Measurements from ENCODE around the gene PDGFD.

Gene PDGFD

DNA sequence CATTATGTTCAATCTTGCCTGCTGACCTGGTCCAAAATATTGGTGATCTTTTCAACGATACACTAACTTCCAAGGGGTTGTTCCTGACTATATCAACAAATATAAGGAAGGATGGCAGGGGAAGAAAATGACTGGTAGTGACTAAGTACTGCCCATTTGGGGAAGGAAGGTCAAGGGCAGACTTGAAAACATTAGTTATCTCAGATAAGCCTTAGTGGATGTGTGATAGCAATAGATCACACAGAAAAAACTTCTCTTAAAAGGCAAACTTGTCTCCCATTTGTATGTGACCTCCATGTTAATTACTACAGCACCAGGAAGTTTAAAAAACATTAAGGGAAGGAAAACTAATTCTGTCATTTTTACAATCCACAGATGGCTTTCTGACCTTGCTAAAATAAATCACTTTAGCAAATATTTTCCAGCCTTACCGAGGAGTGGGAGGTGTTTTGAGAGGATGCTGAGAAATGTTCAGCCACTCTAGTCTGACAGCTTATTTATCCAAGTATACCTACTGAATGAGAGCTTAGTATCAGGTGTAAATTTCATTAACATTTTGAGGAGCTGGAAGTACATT, 215.7 kb downstream of the PDGFD start:
- DNase-seq = no peak

DNA sequence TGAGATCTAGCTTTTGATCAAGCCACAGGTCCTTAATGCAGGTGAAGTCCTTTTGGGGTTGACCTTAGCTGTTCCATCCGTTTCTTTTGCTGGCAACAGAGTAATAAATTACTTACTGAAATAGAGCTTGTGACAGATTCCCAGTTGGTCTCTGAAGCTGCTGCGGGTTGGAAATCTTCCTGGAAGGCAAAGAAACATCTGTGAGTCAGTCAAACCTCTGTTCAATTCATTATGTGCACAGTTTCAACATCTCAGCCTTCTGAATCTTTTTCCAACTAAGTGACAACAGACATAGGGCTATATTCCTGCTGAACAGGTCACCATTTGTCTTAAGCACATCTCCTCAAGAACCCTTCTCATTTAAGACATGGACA, 216.4 kb downstream of the PDGFD start:
- no peak for DNase-seq

DNA sequence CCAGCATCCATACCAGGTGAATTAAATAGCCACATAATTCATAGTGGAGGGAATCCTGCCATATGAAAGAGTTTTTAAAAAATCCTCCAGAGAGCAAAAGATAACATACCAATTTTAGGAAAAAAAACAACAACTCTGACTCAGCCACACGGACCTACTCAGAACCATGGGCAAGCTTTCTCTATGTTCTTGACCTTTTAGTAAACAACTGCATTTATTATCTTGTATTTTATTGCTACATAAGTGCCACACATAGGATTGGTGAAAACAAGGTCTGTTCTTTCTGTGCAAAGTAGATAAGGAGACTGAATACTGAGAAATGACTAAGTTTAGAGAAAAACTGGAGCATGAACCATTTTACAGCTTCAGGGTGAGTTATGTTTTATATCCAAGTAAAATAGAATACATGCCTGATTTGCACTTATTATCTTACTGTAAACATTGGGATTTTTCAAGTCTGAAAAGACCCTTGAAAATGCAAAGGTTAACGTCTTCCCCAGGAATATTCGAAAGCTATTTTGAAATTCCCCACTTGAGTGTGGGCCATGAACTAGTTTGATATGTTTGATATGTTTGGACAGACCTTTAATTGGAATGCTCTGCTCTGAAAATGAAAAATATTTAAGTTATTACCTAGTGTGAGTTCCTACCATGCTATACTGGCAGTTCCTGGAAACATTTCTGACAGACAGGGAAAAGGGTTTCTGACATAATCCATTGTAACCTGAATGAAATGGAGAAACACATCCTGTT, 217.0 kb downstream of the PDGFD start:
- no peak for DNase-seq

DNA sequence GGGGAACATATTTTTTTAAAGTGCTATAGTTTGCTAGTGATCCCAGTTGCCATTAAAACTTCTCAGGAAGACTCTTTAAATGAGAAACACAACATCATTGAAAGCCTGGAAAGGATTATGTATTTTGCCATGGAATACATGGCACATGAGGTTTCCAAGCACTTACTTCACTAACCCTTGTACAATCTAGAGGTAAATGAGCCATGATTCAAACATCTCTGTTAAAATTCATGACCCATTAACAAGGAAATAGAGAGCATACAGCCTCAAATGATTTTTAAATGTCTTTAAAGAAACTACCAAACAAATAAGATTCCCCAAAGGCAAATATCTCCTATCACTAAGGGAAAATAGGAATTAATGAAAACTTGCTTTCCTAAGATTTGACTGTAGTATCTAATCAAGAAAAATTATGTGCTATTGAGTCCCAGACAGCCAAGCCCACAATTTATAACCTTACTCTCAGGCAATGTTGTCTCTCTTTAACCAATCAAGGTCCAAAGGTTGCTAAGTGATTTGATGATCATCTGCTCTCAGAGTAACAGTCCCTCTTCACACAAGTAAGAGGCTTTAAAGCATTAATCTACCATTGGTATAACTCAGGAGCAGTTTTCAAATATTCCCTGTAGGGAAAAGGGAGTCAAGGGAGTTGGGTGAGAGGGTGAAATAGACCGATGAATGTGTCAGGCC, 219.6 kb downstream of the PDGFD start:
- no peak for DNase-seq

DNA sequence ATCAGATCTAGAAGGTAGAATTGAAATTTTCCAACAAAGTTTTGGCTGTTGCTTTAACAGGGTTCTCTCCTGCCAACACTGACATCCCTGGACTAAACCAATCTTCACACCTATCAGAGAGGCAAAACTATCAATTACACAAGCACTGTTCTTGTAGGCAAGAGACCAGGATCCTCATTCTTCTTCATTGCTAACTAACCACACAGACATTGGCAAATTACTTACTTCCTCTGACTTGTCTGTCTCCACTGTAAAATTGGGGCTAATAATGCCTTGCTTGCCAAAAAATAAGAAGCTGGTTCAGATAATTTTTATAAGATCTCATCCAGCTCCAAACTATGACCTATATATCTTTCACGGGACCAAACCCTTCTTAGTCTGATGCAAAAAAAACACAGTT, 221.3 kb downstream of the PDGFD start:
- no peak for DNase-seq

DNA sequence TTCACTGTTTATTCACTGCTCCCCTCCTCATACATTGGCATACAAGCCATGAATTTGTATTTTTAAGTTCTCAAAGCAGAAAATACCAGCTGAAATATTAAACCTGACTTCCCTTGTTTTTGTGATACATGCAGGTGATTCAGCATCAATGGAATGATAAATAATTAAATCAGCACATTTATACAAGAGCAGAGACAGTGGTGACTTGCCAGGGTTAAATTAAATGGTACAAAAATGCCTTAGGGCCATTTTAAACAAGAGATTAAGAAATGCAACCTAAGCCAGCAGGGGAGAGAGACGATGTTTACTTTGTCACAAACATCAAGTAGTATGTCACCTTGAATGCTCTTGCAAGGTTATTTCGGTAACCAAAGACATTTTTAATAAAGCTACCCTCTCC, 223.4 kb downstream of the PDGFD start:
- DNase-seq = no peak

DNA sequence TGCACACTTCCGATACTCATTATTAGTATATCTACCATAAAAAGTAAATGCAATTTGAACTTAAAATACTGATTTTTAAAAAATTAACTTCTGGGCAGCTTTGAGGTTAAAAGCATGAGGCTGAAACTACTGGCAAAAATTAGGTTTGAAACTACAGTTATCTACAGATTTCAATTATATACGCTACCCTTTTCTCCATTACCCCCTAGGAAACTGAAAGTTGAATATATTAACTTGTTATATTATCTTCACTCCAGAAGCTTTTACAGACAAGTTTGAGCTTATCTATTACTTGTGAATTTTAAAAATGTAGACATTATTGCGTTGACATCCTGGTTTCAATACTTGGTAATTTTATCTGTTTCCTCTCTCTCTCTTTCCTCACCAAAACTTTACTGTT, 224.3 kb downstream of the PDGFD start:
- DNase-seq = no peak

DNA sequence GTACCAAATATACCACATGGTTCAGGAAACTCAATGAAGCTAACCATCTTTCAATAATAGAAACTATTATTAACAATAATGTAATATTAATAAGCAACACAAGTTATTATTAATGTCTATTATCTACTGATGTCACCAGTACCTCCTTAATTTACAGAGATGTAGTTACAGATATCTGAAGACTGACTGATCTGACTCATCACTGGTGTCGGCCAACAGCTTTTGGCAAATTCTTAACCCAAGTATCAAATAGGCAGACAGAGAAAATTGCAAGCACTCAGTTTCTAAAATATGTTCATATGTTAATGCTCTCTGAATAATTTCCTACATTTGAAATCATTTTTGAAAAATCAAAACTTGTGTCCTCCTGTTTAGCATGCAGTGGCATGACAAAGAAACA, 227.9 kb downstream of the PDGFD start:
- no peak for DNase-seq

DNA sequence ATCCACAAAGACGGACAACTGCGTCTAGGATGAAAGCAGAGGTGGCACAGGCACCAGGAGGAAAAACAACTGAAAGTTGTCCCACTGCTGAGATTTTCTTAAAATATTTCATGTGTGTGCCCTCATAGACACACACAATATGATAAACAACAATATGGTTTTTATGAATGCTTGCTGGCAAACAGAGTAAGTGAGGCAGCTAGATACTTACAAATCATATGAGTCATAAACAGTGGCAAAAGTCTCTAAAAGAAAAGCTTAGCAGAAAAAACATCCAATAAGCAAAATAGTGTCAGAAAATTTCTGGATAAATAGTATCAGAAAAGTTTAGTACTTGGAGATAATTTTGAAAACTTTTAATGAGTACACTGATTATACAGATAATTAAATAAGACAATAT, 228.7 kb downstream of the PDGFD start:
- no peak for DNase-seq

DNA sequence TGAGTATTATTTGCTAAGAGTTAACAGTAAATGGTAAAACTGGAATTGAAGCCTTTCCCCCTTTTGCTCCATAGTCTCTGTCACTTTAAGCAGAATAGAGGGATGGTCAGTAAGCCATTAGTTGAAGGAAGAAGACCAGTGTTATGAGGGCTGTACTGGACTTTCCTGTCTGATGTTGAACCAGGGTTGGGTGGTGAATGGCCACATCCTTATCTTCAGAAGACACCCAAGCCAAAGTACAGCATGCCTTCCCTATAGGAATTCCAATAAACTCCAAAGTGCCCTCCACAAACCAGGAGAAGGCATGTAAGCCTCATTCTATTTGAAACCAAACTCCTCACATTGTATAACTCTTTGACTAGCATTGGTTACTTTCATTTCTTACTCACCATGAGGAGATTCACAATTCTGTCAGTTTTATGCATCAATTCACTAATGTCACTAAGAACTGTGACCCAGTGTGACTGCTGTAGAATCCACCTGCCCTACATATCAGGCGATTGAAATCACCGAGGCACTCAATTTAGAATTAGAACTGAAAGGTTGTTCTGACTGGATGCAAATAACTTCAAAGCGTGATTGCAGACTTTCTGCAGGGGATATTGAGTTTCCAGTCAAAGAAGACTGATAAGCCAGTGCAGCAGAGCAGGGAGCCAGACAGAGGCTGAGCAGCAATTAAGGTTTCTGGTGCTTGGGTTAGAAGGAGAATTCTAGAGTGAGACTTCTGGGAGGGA, 234.6 kb downstream of the PDGFD start:
- no peak for DNase-seq

DNA sequence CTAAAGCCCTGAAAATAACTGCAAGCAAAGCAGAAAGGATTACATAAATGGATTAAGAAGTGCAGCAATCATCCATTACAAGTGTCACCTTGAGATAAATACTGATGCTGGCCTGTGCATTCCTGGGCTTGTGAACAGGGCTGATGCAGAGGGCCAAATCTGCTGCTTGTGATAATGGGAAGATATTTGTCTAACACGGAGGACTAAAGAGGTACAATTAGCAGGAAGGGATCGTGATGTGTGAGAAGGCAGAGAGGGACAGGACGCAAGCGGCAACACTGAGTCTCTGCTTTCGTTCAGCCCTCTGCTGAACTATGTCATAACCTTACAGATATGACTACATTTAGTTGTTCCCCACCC, 235.2 kb downstream of the PDGFD start:
- DNase-seq = no peak

DNA sequence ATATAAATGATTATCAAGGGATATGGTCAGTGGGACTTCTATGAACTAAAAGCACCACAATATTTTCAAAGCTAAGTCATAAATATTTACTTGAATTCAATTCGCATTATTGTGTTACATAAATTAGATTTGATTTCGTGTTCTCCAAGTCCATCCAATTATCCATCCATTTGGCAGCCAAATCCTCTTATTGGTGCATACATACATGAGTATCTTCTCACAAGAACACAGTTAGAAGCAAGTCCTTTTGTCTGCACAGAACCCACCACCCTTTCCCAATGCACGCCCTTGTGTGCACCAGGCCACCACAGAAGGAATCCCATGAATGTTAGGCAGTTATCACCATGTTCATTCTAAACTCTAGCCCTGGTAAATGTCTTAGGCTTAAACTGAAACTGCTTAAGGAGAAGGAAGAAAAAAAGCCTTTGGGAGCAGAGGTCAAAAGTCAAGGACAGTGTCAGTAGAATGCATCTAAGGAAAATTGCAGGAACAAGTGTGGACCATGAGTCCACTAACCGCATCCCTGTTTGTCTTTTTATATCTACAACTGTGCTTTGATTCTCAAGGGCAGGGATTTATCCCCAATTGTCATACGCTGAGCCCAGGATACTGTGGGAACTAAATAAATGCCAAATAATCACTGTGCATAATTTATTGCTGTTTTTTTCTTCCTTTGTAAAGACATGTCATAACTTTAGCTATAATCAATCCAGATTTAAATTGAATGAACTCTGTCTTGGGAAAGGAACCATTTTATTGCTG, 235.7 kb downstream of the PDGFD start:
- no peak for DNase-seq

DNA sequence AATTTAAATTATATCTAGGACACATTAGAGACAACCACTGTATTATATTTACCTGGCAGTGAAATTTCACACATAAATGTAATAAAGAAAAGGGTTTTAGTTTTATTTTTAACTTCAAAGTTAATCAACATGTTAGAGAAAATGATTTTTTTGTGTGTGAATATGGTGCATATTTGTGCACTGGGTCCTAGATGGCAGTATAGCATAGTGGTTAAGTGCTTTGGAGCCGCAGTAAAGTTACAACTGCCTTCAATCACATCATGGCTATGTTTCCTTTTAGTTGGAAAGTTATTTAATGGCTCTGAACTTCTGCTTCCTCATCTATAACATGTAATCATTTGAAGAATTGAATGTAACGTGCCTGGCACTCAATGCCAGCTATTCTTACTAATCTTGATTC, 236.4 kb downstream of the PDGFD start:
- no peak for DNase-seq

DNA sequence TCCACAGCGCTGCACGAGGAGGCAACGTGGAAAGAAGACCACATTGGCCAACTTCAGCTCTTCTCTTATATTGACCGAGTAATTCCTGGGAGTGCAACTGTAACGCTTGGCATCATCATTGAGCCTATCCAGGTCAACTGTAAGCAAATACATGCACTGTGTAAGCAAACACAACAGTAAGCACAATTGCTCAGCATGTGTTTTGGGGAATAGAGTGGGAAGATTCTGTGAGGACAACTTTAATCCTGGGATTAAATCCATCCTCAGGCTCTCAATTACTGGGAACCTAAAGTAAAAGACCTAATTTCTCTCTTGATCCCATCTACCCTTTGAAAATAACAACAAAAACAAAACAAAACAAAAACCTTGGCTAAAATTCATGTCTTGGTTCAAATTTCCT, 237.0 kb downstream of the PDGFD start:
- DNase-seq = no peak

DNA sequence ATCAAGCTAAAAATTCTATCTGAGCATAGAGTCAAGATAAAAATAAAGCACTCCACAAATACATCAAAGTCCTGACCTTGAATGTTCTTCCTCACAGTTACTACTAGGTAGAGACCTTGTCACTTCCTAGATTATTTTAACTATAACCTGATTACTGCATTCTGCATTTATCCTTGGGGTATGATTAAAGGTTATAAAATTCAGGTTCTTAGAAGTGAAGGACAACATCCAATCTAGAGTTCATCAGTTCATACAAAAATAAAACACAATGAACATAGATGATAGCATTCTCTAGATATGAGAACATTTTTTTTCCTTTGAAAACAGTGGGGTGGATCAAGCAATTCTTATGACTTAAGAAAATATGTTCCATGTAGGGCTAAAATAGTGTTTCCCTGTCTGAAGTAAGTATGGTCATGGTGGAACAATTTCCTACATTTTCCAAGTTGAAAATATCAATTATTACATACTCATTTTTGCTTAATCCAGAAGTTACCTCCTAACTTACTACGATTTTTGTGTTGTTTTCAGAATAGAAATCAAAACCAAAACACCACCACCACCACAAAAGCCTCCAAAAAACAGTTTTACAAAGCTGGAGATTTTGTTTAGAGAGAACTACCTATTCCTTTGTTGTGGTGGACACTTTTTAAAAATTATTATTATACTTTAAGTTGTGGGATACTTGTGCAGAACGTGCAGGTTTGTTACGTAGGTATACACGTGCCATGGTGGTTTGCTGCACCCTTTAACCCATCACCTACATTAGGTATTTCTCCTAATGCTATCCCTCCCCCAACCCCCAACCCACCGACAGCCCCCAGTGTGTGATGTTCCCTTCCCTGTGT, 239.6 kb downstream of the PDGFD start:
- DNase-seq = no peak

DNA sequence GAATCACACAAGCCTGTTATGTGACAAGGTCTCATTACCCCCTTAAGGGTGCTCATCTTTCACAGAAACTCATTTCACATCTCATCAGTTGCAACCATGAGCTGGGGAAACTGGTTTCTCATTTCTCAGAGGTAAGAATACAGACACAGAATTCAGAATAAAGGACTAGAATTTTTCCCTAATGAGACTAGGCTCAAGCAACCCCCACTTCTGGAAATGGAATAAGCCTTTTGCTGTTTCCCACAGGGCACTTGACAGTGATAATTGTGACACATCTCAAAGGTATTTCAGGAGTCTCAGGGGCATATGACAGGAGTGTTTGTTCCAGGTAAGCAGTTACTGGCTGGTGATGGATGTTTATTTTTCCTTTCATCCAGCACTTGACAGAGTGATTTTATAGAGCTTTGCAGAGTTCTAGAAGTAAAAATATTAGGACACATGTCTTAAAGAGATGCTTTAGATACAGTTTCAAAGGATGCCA, 240.5 kb downstream of the PDGFD start:
- DNase-seq = no peak

DNA sequence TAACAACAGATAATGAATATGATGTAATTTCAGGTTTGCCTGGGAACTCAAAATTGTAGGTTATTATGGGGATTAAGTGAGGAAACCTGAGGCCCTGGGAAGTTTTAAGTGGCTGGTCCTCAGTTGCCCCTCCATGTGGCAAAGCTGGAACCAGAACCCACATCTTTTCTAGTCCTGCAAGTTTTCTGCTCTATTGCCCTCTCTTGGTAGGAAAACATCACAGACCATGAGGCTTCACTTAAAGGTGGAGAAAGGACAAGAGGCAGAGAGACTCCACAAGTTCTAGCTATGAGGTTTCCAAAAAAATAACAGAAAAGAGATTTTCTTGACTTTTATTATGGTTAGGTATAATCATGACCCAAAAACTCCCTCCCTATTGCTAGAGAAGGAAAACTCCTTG, 243.0 kb downstream of the PDGFD start:
- DNase-seq = no peak

DNA sequence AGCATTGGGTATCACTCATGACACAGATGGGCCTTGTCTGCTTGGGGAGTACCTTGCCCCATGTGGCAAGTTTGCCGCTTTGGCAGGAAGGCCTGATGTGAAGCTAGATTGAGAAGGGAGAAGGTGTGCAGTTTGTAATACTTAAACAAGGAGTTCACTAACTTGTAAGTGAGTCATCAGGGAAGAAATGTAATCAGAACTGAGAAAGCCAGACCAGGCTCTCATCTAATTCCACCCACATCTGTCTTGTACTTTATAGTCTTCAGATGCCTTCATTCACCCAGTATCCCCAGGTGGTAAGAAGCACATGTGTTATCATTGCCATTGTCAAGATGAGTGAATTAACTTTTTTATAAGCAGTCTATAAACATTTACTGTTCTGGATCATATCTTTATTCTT, 243.5 kb downstream of the PDGFD start:
- DNase-seq = no peak

DNA sequence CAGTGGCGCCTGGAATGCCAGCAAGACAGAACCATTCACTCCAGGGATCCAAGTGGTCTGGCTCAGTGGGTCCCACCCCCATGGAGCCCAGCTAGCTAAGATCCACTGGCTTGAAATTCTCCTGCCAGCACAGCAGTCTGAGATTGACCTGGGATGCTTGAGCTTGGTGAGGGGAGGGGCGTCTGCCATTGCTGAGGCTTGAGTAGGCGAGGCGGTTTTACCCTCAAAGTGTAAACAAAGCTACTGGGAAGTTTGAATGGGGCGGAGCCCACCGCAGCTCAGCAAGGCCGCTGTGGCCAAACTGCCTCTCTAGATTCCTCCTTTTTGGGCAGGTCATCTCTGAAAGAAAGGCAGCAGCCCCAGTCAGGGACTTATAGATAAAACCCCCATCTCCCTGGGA, 253.2 kb downstream of the PDGFD start:
- no peak for DNase-seq

DNA sequence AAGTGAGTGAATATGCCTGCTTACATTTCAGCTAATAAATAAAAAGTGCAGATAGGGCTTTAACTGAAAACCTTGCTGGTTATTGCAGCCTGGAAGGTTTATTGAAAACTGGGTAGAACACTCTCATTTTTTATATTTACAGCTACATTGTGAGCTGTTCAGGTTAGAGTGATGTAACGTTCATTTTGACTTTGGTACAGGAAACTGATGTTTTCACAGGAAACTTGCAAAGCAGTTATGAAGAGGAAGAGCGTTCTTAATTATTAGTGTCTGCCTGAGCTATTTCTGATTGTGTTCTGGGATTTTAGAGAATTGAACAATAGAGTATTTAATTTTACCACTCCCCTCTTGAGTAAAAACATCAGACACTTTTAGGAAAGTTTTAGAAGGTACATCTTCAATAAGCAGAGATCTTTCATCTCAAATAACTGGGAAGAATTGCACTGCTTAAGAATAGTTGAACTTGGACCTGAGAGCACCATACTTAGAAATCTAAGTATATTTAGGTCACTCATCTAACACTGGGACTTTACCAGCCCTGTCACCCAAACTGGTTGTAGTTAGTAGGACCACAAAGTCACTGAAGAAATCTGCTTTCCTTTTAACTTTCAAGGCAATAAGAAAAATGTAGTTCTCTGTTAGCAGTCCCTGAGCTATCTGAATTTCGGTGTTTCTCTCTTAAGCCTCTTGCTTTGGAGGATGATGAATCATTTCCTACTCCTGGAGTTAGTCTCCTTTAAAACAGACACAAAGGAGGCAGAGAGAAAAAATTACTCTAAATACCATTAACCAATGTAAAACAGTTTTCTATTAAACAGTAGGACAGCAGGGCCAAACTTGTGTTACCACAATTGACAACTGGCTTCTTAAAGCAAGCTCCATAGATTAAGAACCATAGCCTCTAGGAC, 256.1 kb downstream of the PDGFD start:
- DNase-seq = no peak

DNA sequence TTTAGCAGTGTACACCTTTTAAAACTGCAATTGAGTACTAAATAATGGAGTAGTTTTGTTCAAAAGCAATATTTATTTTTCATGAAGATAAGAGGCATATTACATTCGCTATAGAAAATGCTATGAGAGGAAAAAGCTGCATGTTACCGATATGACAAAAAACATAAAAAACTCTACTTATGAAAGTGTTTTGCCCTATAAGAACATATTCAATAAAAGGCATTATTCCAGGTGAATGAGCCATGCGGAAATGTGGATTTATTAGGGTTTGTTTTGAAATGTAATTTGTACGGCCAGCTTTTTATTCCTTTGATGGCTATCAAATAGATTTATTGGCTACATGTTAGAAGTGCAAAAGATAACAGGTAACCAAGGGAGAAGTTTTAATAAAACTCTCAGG, 256.8 kb downstream of the PDGFD start:
- no peak for DNase-seq
